Natural killer cell (primary cell): Measurements from ENCODE around the gene NAIF1. TPM values are rescaled to one million over a fixed set of nuclear protein-coding genes. Genes with fewer than 3 reads are reported as not detected.

Source experiments
- ATAC-seq, 3 donors: fragments of 150-1000 bp in 2 of 3; fragments of 200-7000 bp in 1 of 3; cut with Tn5 transposase; 1 replicate in 1 of 3; 2 replicates in 2 of 3; pipeline ENCODE4 v1.10.0; 2021; ENCODE audit warnings: mild to moderate bottlenecking in 2 of 3, moderate library complexity in 2 of 3
- DNase-seq, 2 donors: peaks; one replicate each; pipeline versions ENCODE4 v3.0.0 to v3.0.0-alpha.2; 2013 to 2021; ENCODE audit warnings: mixed read lengths in 1 of 2
- H3K27ac ChIP-seq: one replicate; pipeline ENCODE4 v1.5.1; 2013; ENCODE audit warnings: mild to moderate bottlenecking, low read length
- H3K27me3 ChIP-seq: one replicate; pipeline ENCODE4 v1.6.1; 2013; ENCODE audit warnings: low read length; ENCODE audit not compliant: control insufficient read depth, insufficient read depth
- H3K36me3 ChIP-seq: one replicate; pipeline ENCODE4 v1.6.1; 2013; ENCODE audit warnings: low read length; ENCODE audit not compliant: control insufficient read depth, insufficient read depth
- H3K4me1 ChIP-seq: one replicate; pipeline ENCODE4 v1.6.1; 2013; ENCODE audit warnings: low read length; ENCODE audit not compliant: control insufficient read depth, insufficient read depth
- H3K4me3 ChIP-seq: one replicate; pipeline ENCODE4 v1.5.1; 2013; ENCODE audit warnings: low read length
- H3K9me3 ChIP-seq: one replicate; pipeline ENCODE4 v1.6.1; 2013; ENCODE audit warnings: low read length; ENCODE audit not compliant: control insufficient read depth, insufficient read depth
- H3K27ac Mint-ChIP-seq, 2 donors: one replicate each; pipeline ENCODE4 v1.8.0; 2022; ENCODE audit warnings: mild to moderate bottlenecking in 2 of 2, mixed read lengths in 2 of 2, moderate library complexity in 1 of 2
- H3K27me3 Mint-ChIP-seq, 2 donors: one replicate each; pipeline ENCODE4 v1.8.0; 2022; ENCODE audit warnings: low read depth in 2 of 2, mixed read lengths in 2 of 2
- H3K36me3 Mint-ChIP-seq: one replicate; pipeline ENCODE4 v1.8.0; 2022; ENCODE audit warnings: mixed read lengths
- H3K4me1 Mint-ChIP-seq, 2 donors: one replicate each; pipeline ENCODE4 v1.8.0; 2022; ENCODE audit warnings: mixed read lengths in 2 of 2
- H3K4me3 Mint-ChIP-seq: one replicate; pipeline ENCODE4 v1.8.0; 2022; ENCODE audit warnings: mild to moderate bottlenecking, moderate library complexity, mixed read lengths
- H3K9me3 Mint-ChIP-seq, 2 donors: one replicate each; pipeline ENCODE4 v1.8.0; 2022; ENCODE audit warnings: mixed read lengths in 2 of 2
- CTCF ChIP-seq: fragments of 200-600 bp; IDR thresholded peaks from one replicate; pipeline ENCODE4 v1.8.0; 2022; ENCODE audit warnings: antibody characterized with exemption
- WGBS: methylation state at CpG from one replicate; pipeline ENCODE4 v1.1.7; 2013; ENCODE audit warnings: missing lambda C conversion rate; ENCODE audit not compliant: insufficient coverage; 5-methylcytosine and 5-hydroxymethylcytosine counted together
- intact Hi-C: fragments of 100-400 bp; cut with micrococcal nuclease; formaldehyde crosslinking; loops from one replicate; pipeline ENCODE4 v1.14.2; 2022
- total RNA-seq, 4 donors: library from RNA; stranded (reverse); fragments of 120-200 nt in 1 of 4; gene quantifications; one replicate each; pipeline versions ENCODE4 v1.2.3 to v1.2.4, GENCODE V29; 2013 to 2022

Gene NAIF1
- total RNA-seq, 3 donors from 2014 or later (not counting 1 experiment from before 2014, with no cell fraction given) = 11.9 to 12.6 (median 12.1) TPM

- WGBS = 81% methylated on average over 14 of the region's 16 CpGs
- Mint-ChIP-seq H3K4me1 (peaks cover 20 to 40% of the 10 kb centered on the region in 2 donors), H3K27ac (peak overlapping the region in 1 of 2 donors; percentile 14), H3K4me3 (no peak overlapping the region), H3K36me3 (no peaks in the 10 kb centered on the region), H3K27me3 (no peaks in the 10 kb centered on the region), H3K9me3 (no peaks in the 10 kb centered on the region)
- TF ChIP-seq CTCF = no peak
- peaks cover 46% of the 10 kb centered on the region for H3K36me3 ChIP-seq
- no peaks in the 10 kb centered on the region for H3K9me3 ChIP-seq
- no peak for DNase-seq
- H3K4me1 ChIP-seq = peaks cover 34% of the 10 kb centered on the region
- ATAC-seq = no peak
- no peak overlapping the region for H3K27ac ChIP-seq
- intact Hi-C loops = no loop called here
- H3K4me3 ChIP-seq = no peak overlapping the region
- no peaks in the 10 kb centered on the region for H3K27me3 ChIP-seq
Observed at GRCh38 chr9:128099932-128100491, 32.9 kb upstream of the NAIF1 start.

- H3K4me1 ChIP-seq = peaks cover 39% of the 10 kb centered on the region
- no peak for TF ChIP-seq CTCF
- H3K27me3 ChIP-seq = no peaks in the 10 kb centered on the region
- H3K9me3 ChIP-seq = no peaks in the 10 kb centered on the region
- H3K36me3 Mint-ChIP-seq = no peaks in the 10 kb centered on the region
- DNase-seq (no peak), ATAC-seq (no peak)
- no peak overlapping the region for H3K4me3 Mint-ChIP-seq
- no peaks in the 10 kb centered on the region for H3K9me3 Mint-ChIP-seq
- H3K36me3 ChIP-seq = peaks cover 44% of the 10 kb centered on the region
- whole genome bisulfite sequencing = 88% methylated on average over 16 of the region's 16 CpGs
- intact Hi-C loops = no loop called here
- peaks cover 26 to 46% of the 10 kb centered on the region in 2 donors for H3K4me1 Mint-ChIP-seq
- no peak overlapping the region for H3K27ac ChIP-seq
- no peak overlapping the region for H3K4me3 ChIP-seq
- no peaks in the 10 kb centered on the region for H3K27me3 Mint-ChIP-seq
- H3K27ac Mint-ChIP-seq = peak overlapping the region in 1 of 2 donors; percentile 65
Observed at GRCh38 chr9:128099231-128099931, 32.3 kb upstream of the NAIF1 start.

GRCh38 chr9:128098297-128099230, 31.4 kb upstream of the NAIF1 start:
- WGBS = 72% methylated on average over 32 of the region's 32 CpGs
- peak overlapping the region; percentile 43 to 65 for H3K27ac Mint-ChIP-seq
- Histone ChIP-seq H3K27ac (no peak overlapping the region), H3K27me3 (no peaks in the 10 kb centered on the region), H3K4me3 (no peak overlapping the region), H3K4me1 (peaks cover 41% of the 10 kb centered on the region), H3K9me3 (no peaks in the 10 kb centered on the region), H3K36me3 (peaks cover 36% of the 10 kb centered on the region)
- H3K36me3 Mint-ChIP-seq = no peaks in the 10 kb centered on the region
- intact Hi-C loops = no loop called here
- peak; percentile 43 to 73 (median 64) for ATAC-seq
- H3K4me3 Mint-ChIP-seq = peak overlapping the region; percentile 17
- H3K4me1 Mint-ChIP-seq = peaks cover 30 to 52% of the 10 kb centered on the region in 2 donors
- H3K9me3 Mint-ChIP-seq = no peaks in the 10 kb centered on the region
- TF ChIP-seq CTCF = no peak
- DNase-seq = peak in 1 of 2 donors; percentile 76
- no peaks in the 10 kb centered on the region for H3K27me3 Mint-ChIP-seq
